OCI-LY1 (cell line): ENCODE data around the gene FBXO30.

ENCODE experiments used
- CTCF ChIP-seq: fragments of 200-600 bp; sonication (generic), shearing (Covaris generic); IDR thresholded peaks from 2 replicates; pipeline ENCODE4 v1.5.1; 2017; ENCODE audit warnings: mild to moderate bottlenecking, antibody characterized with exemption, low read length, moderate library complexity, mixed read lengths
- EZH2 ChIP-seq: fragments of 200-600 bp; sonication (generic), shearing (Covaris generic); IDR thresholded peaks from 2 replicates; pipeline ENCODE4 v1.8.0; 2017; ENCODE audit warnings: borderline replicate concordance, mixed run types, mild to moderate bottlenecking, antibody characterized with exemption, low read length, moderate library complexity, mixed read lengths

- TF ChIP-seq CTCF = no peak
- TF ChIP-seq EZH2 = no peak
Observed at GRCh38 chr6:145818796-145819195, 4.2 kb upstream of the FBXO30 start.
